GM21619 (cell line): Measurements from ENCODE around the gene WWOX.

Source experiments
- ATAC-seq: cut with Tn5 transposase; IDR thresholded peaks from one replicate; pipeline ENCODE4 v1.9.1; 2021; ENCODE audit not compliant: unreplicated experiment

Gene WWOX

GRCh38 chr16:79171931-79172705 lies 1072.7 kb downstream of the WWOX start:
- ATAC-seq, result no peak

- ATAC-seq, result no peak
Measured at GRCh38 chr16:79172976-79173500, 1073.6 kb downstream of the WWOX start.

DNA sequence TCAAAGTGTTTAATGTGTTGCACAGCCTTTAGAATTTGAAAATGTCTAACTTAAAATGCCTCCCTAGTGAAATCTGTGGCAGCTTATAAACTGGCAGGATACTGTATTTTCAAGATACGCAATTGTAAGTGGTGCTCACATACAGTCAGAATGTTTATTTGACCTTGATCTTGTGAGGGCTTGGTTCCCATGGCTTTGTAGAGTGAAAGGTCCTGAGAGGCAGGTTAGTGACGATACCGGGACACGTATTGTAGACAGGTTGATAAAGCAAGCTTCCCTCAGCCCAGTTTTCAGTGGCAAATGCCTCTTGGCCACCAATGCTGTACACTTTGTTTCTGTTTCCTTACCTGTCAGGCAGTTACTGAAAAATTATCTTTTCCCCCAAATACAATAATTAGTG lies 1074.5 kb downstream of the WWOX start:
- ATAC-seq, result no peak

DNA sequence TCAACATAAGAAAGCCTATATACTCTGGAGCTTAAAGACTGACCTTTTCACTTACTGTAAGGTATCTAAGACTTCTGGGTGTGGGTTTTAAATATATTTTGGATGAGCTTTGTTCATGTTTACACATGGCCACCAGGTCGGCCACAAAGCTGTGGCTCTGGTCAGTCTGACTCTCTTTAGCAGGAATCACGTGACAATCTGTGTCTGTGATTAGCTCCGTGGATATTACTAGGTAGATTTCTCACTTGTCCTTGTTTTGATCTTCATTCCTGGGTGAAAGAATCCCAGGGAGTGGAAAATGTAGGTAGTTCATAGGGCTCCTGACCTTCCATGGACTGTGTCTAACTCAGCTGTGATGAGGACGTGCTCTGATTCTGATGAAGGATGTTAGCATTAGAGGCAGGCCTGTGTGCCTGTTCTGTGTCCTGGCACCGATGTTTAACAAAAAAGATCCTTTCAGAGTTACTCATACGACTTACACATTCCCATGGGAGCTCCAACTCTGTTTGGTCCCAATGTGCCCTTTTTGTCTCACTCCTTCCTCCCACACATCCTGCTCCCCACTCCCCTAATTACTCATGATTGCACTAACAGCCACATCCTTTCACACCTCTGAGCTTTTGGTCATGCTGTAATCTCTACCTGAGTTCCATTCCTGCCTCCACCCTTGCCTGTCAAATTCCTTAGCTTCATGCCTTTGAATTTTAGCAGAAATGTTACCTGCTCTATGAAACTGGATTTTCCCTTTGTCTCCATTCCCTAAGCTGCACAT lies 1076.0 kb downstream of the WWOX start:
- ATAC-seq, result no peak

- no peak for ATAC-seq
Measured at GRCh38 chr16:79177018-79177417, 1077.6 kb downstream of the WWOX start.

DNA sequence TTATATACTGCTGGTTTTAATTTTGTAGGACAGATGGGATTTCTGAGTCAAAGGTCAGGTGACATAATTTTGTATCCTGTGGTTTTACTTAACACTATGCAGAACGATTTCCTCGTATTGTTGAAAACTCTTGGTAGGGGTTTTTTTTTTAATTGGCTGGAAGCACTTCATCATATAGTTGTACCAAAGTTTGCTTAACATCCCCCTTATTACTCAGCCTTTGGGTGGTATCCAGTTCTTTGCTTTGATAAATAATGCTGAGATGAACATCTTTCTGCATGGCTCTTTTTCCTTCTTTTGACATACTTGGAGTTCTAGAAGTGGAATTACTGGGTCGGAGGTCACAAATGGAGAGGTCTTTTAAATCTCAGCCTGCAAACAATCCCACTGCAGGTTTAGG lies 1082.0 kb downstream of the WWOX start:
- no peak for ATAC-seq

DNA sequence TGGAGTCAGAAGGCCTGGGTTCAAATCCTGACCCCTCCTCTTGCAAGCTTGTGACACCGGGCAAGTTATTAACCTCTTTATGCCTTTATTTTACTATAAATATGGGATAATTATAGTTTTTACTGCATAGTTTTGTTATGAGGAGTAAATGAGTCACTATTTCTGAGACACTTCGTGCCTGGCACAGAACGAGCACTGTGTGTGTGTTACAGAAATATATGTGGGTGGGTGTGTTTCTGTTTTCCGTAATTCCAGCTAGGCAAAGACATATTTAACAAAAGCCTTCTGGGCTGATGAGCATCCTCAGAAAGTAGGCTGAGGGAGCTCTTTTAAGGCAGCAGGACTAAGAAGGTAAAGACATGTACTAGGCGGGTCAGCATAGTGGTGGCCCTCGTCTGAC lies 1083.2 kb downstream of the WWOX start:
- ATAC-seq, result no peak

GRCh38 chr16:79183571-79183970 lies 1084.1 kb downstream of the WWOX start:
- no peak for ATAC-seq

GRCh38 chr16:79184464-79185030 lies 1085.1 kb downstream of the WWOX start:
- ATAC-seq, result no peak

- no peak for ATAC-seq
Measured at GRCh38 chr16:79185711-79186110, 1086.3 kb downstream of the WWOX start.

DNA sequence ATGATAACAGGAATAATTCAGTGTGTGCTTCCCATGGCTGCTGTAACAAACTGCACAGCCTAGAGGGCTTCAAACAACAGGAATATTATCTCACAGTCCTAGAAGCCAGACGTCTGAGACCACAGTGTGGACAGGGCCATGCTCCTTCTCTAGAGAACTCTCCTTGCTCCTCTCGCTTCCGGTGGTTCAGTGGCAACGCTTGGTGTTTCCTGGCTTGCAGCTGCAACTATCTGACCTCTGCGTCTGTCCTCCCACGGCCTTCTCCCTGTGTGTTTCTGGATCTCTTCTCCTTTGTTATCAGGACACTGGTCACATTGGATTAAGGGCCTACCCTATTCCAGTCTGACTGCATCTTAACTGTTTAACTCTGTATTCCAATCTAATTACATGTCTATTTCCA lies 1086.7 kb downstream of the WWOX start:
- no peak for ATAC-seq

DNA sequence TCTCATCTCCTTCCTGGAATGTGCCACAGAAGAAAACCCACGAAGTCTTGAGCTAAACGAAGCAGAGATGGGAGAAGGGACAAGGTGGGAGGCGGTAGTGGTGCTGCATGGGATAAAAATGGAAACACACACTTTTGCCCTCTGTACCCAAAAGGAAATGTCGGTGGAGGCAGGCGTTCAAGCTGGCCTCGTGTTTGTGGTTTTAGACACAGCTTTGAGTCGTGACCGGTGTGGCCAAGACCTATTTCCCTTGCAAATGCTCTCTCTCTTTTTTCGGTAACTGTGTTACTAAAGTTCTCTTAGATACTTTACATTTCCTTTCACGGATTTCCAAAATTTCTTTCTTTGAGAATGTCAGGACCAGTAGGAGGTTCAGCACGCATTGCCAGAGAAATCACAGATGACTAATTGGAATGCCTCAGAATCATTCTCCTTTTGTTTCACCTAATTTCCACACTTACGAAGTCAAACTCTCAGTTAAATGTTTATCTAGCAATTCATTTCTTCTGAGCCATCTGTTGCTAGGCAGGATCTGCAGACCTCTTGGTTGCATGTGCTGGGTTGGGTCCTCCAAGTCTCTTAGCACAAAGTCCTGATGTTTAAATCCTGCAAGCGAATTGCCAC lies 1088.8 kb downstream of the WWOX start:
- no peak for ATAC-seq

GRCh38 chr16:79188739-79189122 lies 1089.3 kb downstream of the WWOX start:
- no peak for ATAC-seq

DNA sequence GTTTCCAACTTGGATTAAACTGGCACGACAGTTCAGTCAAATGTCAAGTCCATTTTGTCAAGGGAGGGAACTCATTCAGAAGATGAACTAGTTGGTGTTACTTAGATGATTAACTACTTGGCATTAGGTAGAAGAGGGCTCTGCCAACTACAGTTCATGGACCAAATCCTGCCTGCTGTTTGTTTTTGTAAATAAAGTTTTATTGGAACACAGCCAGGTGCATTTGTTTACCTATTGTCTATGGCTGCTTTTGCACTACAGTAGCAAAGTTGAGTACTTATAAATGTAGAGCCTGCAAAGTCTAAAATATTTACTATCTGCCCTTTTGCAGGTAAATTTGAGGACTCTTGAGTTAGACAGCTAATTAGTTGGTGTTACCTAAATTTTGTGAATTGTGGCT lies 1091.1 kb downstream of the WWOX start:
- no peak for ATAC-seq

DNA sequence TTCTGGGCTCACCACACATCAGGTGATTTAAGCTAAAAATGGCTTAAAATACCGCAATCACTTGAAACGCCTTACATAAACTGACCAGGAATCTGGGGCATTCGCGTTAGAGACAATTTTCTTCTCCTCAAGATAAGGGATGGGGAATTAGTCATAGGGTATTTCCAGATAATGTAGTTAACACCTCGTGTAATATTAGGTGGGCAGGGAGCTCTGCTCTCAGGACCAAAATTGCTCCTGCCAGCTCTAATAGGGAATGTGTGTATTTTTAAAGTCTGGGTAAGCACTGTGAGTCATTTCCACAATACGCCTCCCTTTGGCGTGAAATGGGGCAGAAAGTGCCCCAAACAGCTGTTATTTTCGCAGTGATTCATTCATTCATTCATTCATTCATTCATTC lies 1092.5 kb downstream of the WWOX start:
- no peak for ATAC-seq

GRCh38 chr16:79192904-79193303 lies 1093.5 kb downstream of the WWOX start:
- ATAC-seq, result no peak

GRCh38 chr16:79194291-79194690 lies 1094.8 kb downstream of the WWOX start:
- no peak for ATAC-seq

GRCh38 chr16:79195938-79196337 lies 1096.5 kb downstream of the WWOX start:
- no peak for ATAC-seq

GRCh38 chr16:79201436-79201835 lies 1102.0 kb downstream of the WWOX start:
- ATAC-seq, result no peak

- ATAC-seq, result no peak
Measured at GRCh38 chr16:79202977-79203376, 1103.5 kb downstream of the WWOX start.

DNA sequence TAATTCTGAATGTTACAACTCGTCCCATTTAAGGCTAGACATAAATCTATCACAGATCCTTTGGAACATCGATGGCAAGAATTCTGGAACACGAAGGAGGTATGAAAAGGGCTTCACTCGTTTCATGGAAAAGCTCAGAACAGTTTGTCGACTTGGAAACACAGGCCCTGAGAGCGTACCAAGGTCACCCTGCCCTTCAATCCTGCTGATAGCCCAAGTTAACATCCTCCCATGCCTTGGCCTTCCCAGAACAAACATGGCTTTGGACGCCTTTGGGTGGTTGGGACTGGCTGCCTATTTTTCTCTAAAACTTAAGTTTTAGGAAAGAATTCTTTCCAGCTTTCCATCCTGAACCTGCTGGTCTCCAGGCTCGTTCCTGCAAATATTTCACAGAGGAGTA lies 1105.0 kb downstream of the WWOX start:
- ATAC-seq, result no peak
